Endothelial cell of umbilical vein (primary cell): ENCODE data around the gene GTF3C1. TPM values are rescaled to one million over a fixed set of nuclear protein-coding genes. Genes with fewer than 3 reads are reported as not detected.

Experiments used
- BruUV-seq: library from RNA; stranded (reverse); fragments of 400-500 nt; replicated peaks from 2 replicates; lab custom pipeline; 2021; lab: Mats Ljungman, UMichigan
- CTCF ChIA-PET: fragments of 300-600, 350-600 bp; sonication (Branson Sonifier 250); formaldehyde crosslinking; loops from one replicate; lab custom pipeline; 2021; ENCODE audit warnings: antibody characterized with exemption, inconsistent platforms; lab: Charles Lee
- POLR2A ChIA-PET: fragments of 300-600, 350-600 bp; sonication (Branson Sonifier 250); formaldehyde crosslinking; loops from one replicate; lab custom pipeline; 2021; ENCODE audit warnings: antibody characterized with exemption, inconsistent platforms; lab: Charles Lee
- DNase-seq: peaks from one replicate; pipeline ENCODE4 v3.0.0-alpha.2; 2011; ENCODE audit warnings: low read depth, low spot score
- FAIRE-seq: peaks from 2 replicates; lab custom pipeline; 2011; peaks lifted over from hg19 to GRCh38; lab: Jason Lieb, UNC
- H2AFZ ChIP-seq: 2 replicates; pipeline ENCODE4 v1.6.0; 2012; ENCODE audit warnings: low read depth, low read length, control low read depth, inconsistent platforms
- H3K27ac ChIP-seq: 2 replicates; pipeline ENCODE4 v1.5.1; 2011; ENCODE audit warnings: low read depth, mild to moderate bottlenecking, control low read depth, low read length, moderate library complexity; ENCODE audit not compliant: insufficient read depth
- H3K27me3 ChIP-seq, 2 experiments: 2 replicates each; pipeline versions ENCODE4 v1.6.0 to v1.6.1; 2011; ENCODE audit warnings: low read length in 2 of 2, mixed read lengths in 1 of 2; ENCODE audit not compliant: control insufficient read depth in 2 of 2, insufficient read depth in 2 of 2
- H3K36me3 ChIP-seq, 2 experiments: 2 replicates in 1 of 2; 3 replicates in 1 of 2; pipeline ENCODE4 v1.5.1; 2011; ENCODE audit warnings: low read length in 2 of 2, mild to moderate bottlenecking in 1 of 2, moderate library complexity in 1 of 2; ENCODE audit not compliant: control insufficient read depth in 2 of 2, insufficient read depth in 2 of 2; ENCODE audit errors: extremely low read depth in 1 of 2
- H3K4me1 ChIP-seq: 3 replicates; pipeline ENCODE4 v1.5.1; 2011; ENCODE audit warnings: mild to moderate bottlenecking, low read length; ENCODE audit not compliant: control insufficient read depth, insufficient read depth; ENCODE audit errors: extremely low read depth
- H3K4me2 ChIP-seq: 2 replicates; pipeline ENCODE4 v1.6.1; 2011; ENCODE audit warnings: low read length, control low read depth, mixed read lengths; ENCODE audit not compliant: insufficient read depth
- H3K4me3 ChIP-seq, 3 experiments: fragments of 200-600 bp in 1 of 3; sonication (generic), shearing (Covaris generic) in 1 of 3; replicated peaks in 1 of 3; 2 replicates each; pipeline ENCODE4 v1.5.1; 2011 to 2016; ENCODE audit warnings: control low read depth in 3 of 3, low read length in 3 of 3, mild to moderate bottlenecking in 2 of 3, inconsistent platforms in 1 of 3, low read depth in 1 of 3, moderate library complexity in 1 of 3; ENCODE audit not compliant: insufficient read depth in 1 of 3
- H3K79me2 ChIP-seq: 2 replicates; pipeline ENCODE4 v1.6.0; 2012; ENCODE audit warnings: low read length, inconsistent platforms; ENCODE audit not compliant: control insufficient read depth, insufficient read depth
- H3K9ac ChIP-seq: replicated peaks from 2 replicates; pipeline ENCODE3; 2011; ENCODE audit warnings: low read length, control low read depth; ENCODE audit not compliant: insufficient read depth; ENCODE audit errors: extremely low read depth
- H3K9me1 ChIP-seq: replicated peaks from 3 replicates; pipeline ENCODE4 v1.6.0; 2011; ENCODE audit warnings: mild to moderate bottlenecking, low read length; ENCODE audit not compliant: control insufficient read depth, insufficient read depth; ENCODE audit errors: extremely low read depth
- H3K9me3 ChIP-seq: replicated peaks from 2 replicates; pipeline ENCODE4 v1.5.1; 2012; ENCODE audit warnings: low read length, inconsistent platforms; ENCODE audit not compliant: control insufficient read depth, insufficient read depth
- H4K20me1 ChIP-seq: replicated peaks from 2 replicates; pipeline ENCODE3; 2011; ENCODE audit warnings: mild to moderate bottlenecking, low read length; ENCODE audit not compliant: control insufficient read depth, insufficient read depth; ENCODE audit errors: extremely low read depth
- CTCF ChIP-seq, 2 donors: IDR thresholded peaks; 1 replicate in 1 of 2; 2 replicates in 1 of 2; pipeline ENCODE4 v1.5.1; 2011; ENCODE audit warnings: low read length in 2 of 2, mild to moderate bottlenecking in 2 of 2, moderate library complexity in 2 of 2, control low read depth in 1 of 2, inconsistent platforms in 1 of 2, low read depth in 1 of 2; ENCODE audit not compliant: insufficient read depth in 1 of 2; ENCODE audit errors: extremely low read depth in 1 of 2
- EZH2 ChIP-seq: IDR thresholded peaks from 2 replicates; pipeline ENCODE4 v1.6.1; 2012; ENCODE audit warnings: borderline replicate concordance, low read depth, mild to moderate bottlenecking, moderate library complexity, low read length, inconsistent platforms; ENCODE audit not compliant: severe bottlenecking
- FOS ChIP-seq: IDR thresholded peaks from 2 replicates; pipeline ENCODE4 v1.6.1; 2011; ENCODE audit warnings: mild to moderate bottlenecking, low read length, moderate library complexity, borderline replicate concordance; ENCODE audit not compliant: insufficient read depth
- GATA2 ChIP-seq: IDR thresholded peaks from 2 replicates; pipeline ENCODE4 v1.7.0; 2011; ENCODE audit warnings: low read depth, mild to moderate bottlenecking, moderate library complexity, mixed read lengths, low read length; ENCODE audit not compliant: insufficient read length, insufficient read depth
- JUN ChIP-seq: IDR thresholded peaks from 2 replicates; pipeline ENCODE4 v1.6.1; 2011; ENCODE audit warnings: borderline replicate concordance, low read depth; ENCODE audit not compliant: insufficient read length, insufficient read depth
- MAX ChIP-seq: IDR thresholded peaks from 2 replicates; pipeline ENCODE4 v1.6.1; 2011; ENCODE audit not compliant: insufficient read depth, insufficient read length
- MYC ChIP-seq: IDR thresholded peaks from one replicate; pipeline ENCODE4 v1.6.1; 2011; ENCODE audit warnings: mild to moderate bottlenecking, low read depth, low read length
- POLR2A ChIP-seq: IDR thresholded peaks from 2 replicates; pipeline ENCODE4 v1.6.1; 2012; ENCODE audit warnings: low read depth, mild to moderate bottlenecking, control low read depth, low read length
- POLR2AphosphoS5 ChIP-seq: IDR thresholded peaks from 2 replicates; pipeline ENCODE4 v1.6.1; 2012; ENCODE audit warnings: low read depth, mild to moderate bottlenecking, control low read depth, low read length, moderate library complexity; ENCODE audit not compliant: insufficient read depth
- dilution Hi-C: fragments of 300-500 bp; cut with MboI; formaldehyde crosslinking; loops from one replicate; pipeline ENCODE4 v1.15.0; 2019; ENCODE audit warnings: low sequenced_read_pairs; ENCODE audit not compliant: extremely low pct_ligation_motif_present
- intact Hi-C: fragments of 100-400 bp; cut with micrococcal nuclease; formaldehyde crosslinking; loops from one replicate; pipeline ENCODE4 v1.10.0; 2022
- polyA plus RNA-seq, 4 experiments: library from polyadenylated mRNA; depleted of rRNA in 3 of 4; stranded (reverse) in 3 of 4; unstranded in 1 of 4; fragments of >200 nt; gene quantifications; 2 replicates each; pipeline versions ENCODE4 v1.2.1 to v1.2.3, GENCODE V29; 2011 to 2012; ENCODE audit warnings: missing spikeins in 1 of 4
- total RNA-seq: library from RNA; stranded (reverse); gene quantifications from 2 replicates; pipeline ENCODE4 v1.2.3, GENCODE V29; 2021

Gene GTF3C1
- total and polyA plus RNA-seq, 2 donors (not counting 3 experiments of a cell fraction or from before 2014, with no cell fraction given): 58.1 to 86.1 TPM

GRCh38 chr16:27597361-27597760, 47.6 kb upstream of the GTF3C1 start:
- Histone ChIP-seq H3K27me3 (no peaks in the 10 kb centered on the region), H3K36me3 (peaks cover 0 to 3% of the 10 kb centered on the region in 2 experiments), H4K20me1 (no peaks in the 10 kb centered on the region), H3K9me1 (no peaks in the 10 kb centered on the region), H3K9me3 (no peaks in the 10 kb centered on the region), H3K4me3 (no peak overlapping the region), H3K9ac (no peak overlapping the region), H3K4me1 (no peaks in the 10 kb centered on the region), H3K79me2 (no peaks in the 10 kb centered on the region), H2AFZ (no peak overlapping the region), H3K4me2 (no peak overlapping the region), H3K27ac (no peak overlapping the region)
- intact Hi-C loops: no loop called here
- DNase-seq (no peak), FAIRE-seq (no peak)
- dilution Hi-C loops: no loop called here
- TF ChIP-seq CTCF (IDR thresholded peaks at IDR 0.05; ENCODE audit: extremely low read depth in 1 of 2, insufficient read depth in 1 of 2, low read depth in 1 of 2, low read length in 2 of 2) (no peak), MYC (no peak), POLR2A (no peak)
- ChIA-PET CTCF (interaction anchor here (0.9 to 1.2 kb wide), 2 partner anchors 9 to 474 kb away, joined by 3 to 4 read pairs; no protein-coding TSS in a partner anchor), POLR2A (no interaction called here)
- BruUV-seq: no TSS peak

- ChIA-PET CTCF (interaction anchor here (1.2 kb wide), 1 partner anchor 475 kb away, joined by 4 read pairs; no protein-coding TSS in a partner anchor), POLR2A (no interaction called here)
- no peaks in the 10 kb centered on the region for H3K9me3 ChIP-seq
- no peak overlapping the region for H3K4me2 ChIP-seq
- intact Hi-C loops (no loop called here), dilution Hi-C loops (no loop called here)
- H3K27me3 ChIP-seq: no peaks in the 10 kb centered on the region
- FAIRE-seq (no peak), DNase-seq (no peak)
- H3K4me3 ChIP-seq: no peak overlapping the region
- no peaks in the 10 kb centered on the region for H3K79me2 ChIP-seq
- H3K9ac ChIP-seq: no peak overlapping the region
- H3K9me1 ChIP-seq: no peaks in the 10 kb centered on the region
- no peak overlapping the region for H3K27ac ChIP-seq
- H4K20me1 ChIP-seq: no peaks in the 10 kb centered on the region
- no peak overlapping the region for H2AFZ ChIP-seq
- no TSS peak for BruUV-seq
- H3K4me1 ChIP-seq: no peaks in the 10 kb centered on the region
- TF ChIP-seq JUN (no peak), FOS (no peak), MAX (no peak), GATA2 (no peak), CTCF (IDR thresholded peaks at IDR 0.05; ENCODE audit: extremely low read depth in 1 of 2, insufficient read depth in 1 of 2, low read depth in 1 of 2, low read length in 2 of 2) (no peak), POLR2A (no peak), MYC (no peak), POLR2AphosphoS5 (no peak), EZH2 (no peak)
- H3K36me3 ChIP-seq: peaks cover 0 to 3% of the 10 kb centered on the region in 2 experiments
Observed at GRCh38 chr16:27596411-27596810, 46.7 kb upstream of the GTF3C1 start.
